Bronchial epithelial cell (primary cell): ENCODE measurements around the gene KRT20. TPM values are rescaled to one million over a fixed set of nuclear protein-coding genes. Genes with fewer than 3 reads are reported as not detected.

Experiments used
- DNase-seq: peaks from one replicate; pipeline ENCODE4 v3.0.0-alpha.2; 2010; ENCODE audit warnings: low read depth
- FAIRE-seq: peaks from 2 replicates; lab custom pipeline; 2011; peaks lifted over from hg19 to GRCh38; lab: Jason Lieb, UNC
- H3K27me3 ChIP-seq: 2 replicates; pipeline ENCODE4 v1.5.1; 2011; ENCODE audit warnings: low read length; ENCODE audit not compliant: control insufficient read depth, insufficient read depth
- H3K36me3 ChIP-seq: 2 replicates; pipeline ENCODE4 v1.5.1; 2011; ENCODE audit warnings: low read length; ENCODE audit not compliant: control insufficient read depth, insufficient read depth
- H3K4me3 ChIP-seq: 2 replicates; pipeline ENCODE4 v1.5.1; 2011; ENCODE audit warnings: mild to moderate bottlenecking, low read depth, low read length, control low read depth
- total RNA-seq: library from RNA; depleted of rRNA; stranded (reverse); fragments of >200 nt; gene quantifications from 2 replicates; pipeline ENCODE4 v1.2.1, GENCODE V29; 2014
- TF ChIP-seq, protein P1 (sequence below): IDR thresholded peaks from 2 replicates; pipeline ENCODE4 v1.5.1; 2011; ENCODE audit warnings: mild to moderate bottlenecking, moderate library complexity, low read length, control low read depth, inconsistent platforms; ENCODE audit not compliant: insufficient read depth, severe bottlenecking

Gene KRT20
- total RNA-seq, 1 donor from 2014 or later, result not detected

- no peaks in the 10 kb centered on the region for H3K36me3 ChIP-seq
- no peaks in the 10 kb centered on the region for H3K27me3 ChIP-seq
- TF ChIP-seq, protein P1, sequence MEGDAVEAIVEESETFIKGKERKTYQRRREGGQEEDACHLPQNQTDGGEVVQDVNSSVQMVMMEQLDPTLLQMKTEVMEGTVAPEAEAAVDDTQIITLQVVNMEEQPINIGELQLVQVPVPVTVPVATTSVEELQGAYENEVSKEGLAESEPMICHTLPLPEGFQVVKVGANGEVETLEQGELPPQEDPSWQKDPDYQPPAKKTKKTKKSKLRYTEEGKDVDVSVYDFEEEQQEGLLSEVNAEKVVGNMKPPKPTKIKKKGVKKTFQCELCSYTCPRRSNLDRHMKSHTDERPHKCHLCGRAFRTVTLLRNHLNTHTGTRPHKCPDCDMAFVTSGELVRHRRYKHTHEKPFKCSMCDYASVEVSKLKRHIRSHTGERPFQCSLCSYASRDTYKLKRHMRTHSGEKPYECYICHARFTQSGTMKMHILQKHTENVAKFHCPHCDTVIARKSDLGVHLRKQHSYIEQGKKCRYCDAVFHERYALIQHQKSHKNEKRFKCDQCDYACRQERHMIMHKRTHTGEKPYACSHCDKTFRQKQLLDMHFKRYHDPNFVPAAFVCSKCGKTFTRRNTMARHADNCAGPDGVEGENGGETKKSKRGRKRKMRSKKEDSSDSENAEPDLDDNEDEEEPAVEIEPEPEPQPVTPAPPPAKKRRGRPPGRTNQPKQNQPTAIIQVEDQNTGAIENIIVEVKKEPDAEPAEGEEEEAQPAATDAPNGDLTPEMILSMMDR, result no peak
- no peak for FAIRE-seq
- DNase-seq, result peak; percentile 94
- H3K4me3 ChIP-seq, result no peak overlapping the region
Measured at GRCh38 chr17:40903129-40903847, 18.2 kb upstream of the KRT20 start.

DNA sequence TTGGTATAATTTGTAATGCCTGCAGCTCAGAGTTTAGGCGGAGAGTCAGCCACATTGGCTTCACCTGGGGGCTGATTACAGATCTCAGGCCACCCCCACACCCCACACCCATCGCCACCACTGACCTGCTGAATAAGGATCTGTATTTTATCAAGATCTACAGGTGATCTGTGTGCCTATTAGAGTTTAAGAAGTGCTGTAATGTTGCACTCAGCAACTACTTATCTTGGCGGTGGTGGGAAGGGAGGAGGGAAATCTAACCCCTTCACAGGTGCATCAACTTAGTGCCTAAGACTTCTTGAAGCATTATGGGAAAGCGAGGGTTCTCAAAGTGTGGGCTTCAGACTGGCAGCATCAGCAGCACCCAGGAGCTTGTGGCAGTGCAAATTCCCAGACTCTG is 17.5 kb upstream of the KRT20 start:
- TF ChIP-seq, protein P1, result no peak
- FAIRE-seq, result no peak
- H3K36me3 ChIP-seq, result no peaks in the 10 kb centered on the region
- no peaks in the 10 kb centered on the region for H3K27me3 ChIP-seq
- no peak overlapping the region for H3K4me3 ChIP-seq
- no peak for DNase-seq

- FAIRE-seq (peak; percentile 13), DNase-seq (peak; percentile 90)
Measured at GRCh38 chr17:40901981-40902474, 17.0 kb upstream of the KRT20 start.

GRCh38 chr17:40900809-40901356 is 15.8 kb upstream of the KRT20 start:
- FAIRE-seq (no peak), DNase-seq (no peak)
- H3K36me3 ChIP-seq, result no peaks in the 10 kb centered on the region
- TF ChIP-seq, protein P1, result no peak
- H3K27me3 ChIP-seq, result no peaks in the 10 kb centered on the region
- no peak overlapping the region for H3K4me3 ChIP-seq

More at GRCh38 chr17:40901981-40902474, 17.0 kb upstream of the KRT20 start:
- Histone ChIP-seq H3K4me3 (no peak overlapping the region), H3K36me3 (no peaks in the 10 kb centered on the region), H3K27me3 (no peaks in the 10 kb centered on the region)
- TF ChIP-seq, protein P1, result no peak

DNA sequence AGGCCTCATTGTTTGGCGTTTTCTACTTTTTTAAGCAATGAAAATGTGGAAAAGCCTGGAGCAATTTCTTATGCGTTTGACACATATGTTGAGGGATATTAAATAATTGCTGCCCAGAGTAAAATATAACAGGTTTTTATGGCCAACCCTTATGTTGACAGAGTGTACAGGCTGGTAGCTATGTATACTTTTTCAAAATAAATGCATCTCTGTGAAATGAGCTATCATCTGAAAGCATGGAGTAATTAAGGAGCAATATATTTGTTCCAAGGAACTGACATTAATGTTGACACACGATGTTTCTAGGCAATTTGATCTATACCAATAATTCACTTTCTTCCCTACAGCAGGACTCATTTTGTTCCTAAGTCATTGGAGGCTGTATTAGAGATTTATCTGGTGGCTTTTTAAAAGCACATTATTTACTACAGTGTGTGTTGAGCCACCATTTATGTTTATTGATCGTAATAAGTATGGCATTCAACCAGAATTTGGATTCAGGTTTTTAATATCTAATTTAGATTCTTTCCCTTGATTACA is 11.9 kb upstream of the KRT20 start:
- H3K4me3 ChIP-seq, result no peak overlapping the region
- no peak for DNase-seq
- H3K27me3 ChIP-seq, result no peaks in the 10 kb centered on the region
- no peaks in the 10 kb centered on the region for H3K36me3 ChIP-seq
- TF ChIP-seq, protein P1, result no peak
- no peak for FAIRE-seq
